HG03095 (cell line): Measurements from ENCODE around the gene ST3GAL4.

ENCODE experiments used
- ATAC-seq: cut with Tn5 transposase; IDR thresholded peaks from one replicate; pipeline ENCODE4 v1.9.1; 2021; ENCODE audit warnings: moderate library complexity; ENCODE audit not compliant: unreplicated experiment

ST3GAL4 gene

DNA sequence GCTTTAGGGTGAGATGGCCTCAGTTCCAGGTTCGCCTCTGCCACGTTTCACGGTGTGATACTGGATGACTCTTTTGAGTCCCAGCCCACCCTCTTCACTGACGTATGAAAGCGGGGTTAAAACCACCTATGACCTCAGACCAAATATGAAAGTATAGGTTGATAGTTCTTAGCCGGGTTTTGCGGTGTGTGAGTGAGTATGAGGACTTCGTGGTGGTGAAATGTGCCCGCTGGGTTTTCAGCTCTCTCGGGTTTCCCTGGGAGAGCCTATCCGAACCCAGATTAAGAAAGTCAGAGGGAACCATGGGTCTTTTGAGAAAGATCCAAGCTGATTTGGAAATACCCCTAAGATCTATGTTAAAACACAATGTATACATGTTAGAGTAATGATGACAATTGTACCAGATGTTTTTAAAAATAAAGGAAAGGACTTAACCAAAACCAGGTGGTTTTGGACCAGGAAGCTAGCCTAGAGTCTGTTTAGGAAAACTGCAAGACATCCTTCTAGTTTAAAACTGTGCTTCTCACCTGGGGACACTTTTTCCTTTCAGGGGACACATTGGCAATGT is 25.8 kb upstream of the ST3GAL4 start:
- ATAC-seq: no peak

DNA sequence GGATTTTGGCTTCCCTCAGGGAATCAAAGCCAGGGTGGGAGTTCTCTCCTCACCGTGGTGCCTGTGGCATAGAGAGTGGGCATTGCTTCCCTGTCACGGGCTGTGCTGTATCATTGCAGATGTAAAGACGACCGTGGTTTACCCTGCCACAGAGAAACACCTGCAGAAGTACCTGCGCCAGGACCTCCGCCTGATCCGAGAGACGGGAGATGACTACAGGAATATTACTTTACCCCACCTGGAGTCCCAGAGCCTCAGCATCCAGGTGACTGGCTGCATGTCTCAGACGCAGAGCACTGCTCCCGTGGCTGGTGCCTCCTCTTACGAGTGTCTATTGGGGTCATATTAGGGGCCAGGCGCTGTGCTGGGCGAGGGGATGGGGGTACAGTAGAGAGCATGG is 24.2 kb upstream of the ST3GAL4 start:
- no peak for ATAC-seq

DNA sequence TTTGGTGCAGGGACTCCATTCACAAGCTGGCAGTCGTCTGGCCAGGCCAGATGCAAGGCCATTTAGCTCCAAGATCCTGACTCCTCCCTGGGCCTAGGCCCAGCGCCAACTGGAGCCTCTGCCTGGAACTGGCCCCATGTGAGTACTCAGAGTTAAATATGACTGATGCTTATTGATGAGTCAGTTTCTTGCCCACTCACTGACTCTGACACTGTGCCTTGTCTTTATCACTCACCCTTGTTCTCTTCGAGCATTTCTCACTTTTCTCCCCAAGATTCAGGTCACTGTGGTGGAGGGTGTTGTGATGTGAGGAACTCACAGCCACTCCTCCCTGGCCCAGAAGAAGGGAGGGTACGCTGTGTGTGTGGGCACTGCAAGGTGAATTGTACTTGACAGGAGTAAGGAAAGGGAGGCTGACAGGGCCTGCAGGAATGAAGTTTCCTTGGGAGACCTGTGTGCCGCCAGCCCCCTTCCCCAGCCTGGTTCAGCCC is 23.2 kb upstream of the ST3GAL4 start:
- no peak for ATAC-seq

DNA sequence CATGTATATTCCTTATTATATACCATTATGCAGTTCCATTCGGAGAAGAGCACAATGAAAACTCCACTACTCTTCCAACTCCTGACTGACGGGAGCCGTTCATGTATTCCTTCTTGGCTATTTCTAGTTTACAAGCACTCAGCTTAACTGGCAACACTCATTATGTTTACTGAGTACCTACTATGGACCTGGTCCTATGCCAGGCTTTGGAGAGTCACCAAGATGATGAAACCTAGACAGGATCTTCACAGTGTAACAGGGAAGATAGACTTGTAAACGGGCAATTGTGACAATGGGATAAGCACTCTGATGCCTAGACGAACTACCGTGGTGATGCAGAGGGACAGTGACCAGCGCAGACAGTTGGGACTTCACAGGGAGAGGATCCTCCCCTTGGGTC is 22.3 kb upstream of the ST3GAL4 start:
- ATAC-seq: no peak

DNA sequence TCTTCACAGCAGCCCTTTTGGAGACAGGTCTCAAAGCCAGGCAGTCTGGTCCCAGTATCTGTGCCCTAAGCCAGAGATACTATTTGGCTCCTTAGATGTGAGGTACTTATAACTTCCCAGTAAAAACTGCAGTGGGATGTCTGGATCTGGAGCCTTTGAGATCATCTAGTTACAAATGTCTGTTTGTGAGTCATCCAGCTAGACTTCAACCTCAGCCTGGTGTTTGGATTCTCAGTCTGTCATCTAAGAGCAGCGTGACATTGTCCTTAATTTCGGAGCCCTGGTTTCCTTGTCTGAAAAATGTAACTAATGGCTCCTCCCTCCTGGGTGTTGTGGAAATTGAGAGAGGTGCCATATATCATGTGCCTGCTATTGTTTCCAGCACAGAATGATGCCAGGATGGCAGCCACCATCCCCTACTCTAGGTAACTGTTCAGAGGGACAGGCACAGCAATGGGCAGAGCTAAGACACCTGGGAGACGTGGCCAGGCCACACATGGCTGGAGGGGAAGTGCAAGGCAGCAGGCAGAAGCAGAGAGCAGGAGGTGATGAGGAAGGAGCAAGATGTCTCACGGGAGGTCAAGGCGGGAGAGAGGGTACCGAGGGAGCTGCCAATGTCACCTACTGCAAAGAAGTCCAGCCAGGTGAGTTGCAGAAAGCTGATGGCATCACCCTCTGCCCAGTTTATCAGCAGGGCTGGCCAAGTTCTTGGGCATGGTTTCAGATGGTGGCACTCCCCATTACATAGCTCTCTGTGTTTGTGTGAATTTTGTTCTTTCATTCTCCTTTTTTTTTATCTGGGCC is 20.6 kb upstream of the ST3GAL4 start:
- ATAC-seq: no peak

DNA sequence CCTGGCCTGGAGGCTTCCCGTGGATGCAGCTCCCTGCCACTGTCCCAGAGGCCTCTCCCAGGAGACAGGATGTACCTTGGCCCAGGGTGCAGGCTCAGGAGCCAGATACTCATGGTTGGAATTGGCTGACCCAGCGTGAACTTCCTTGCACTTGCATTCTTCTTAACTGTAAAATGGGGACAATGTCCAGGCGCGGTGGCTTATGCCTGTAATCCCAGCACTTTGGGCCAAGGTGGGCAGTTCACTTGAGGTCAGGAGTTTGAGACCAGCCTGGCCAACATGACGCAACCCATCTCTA is 20.1 kb upstream of the ST3GAL4 start:
- no peak for ATAC-seq

DNA sequence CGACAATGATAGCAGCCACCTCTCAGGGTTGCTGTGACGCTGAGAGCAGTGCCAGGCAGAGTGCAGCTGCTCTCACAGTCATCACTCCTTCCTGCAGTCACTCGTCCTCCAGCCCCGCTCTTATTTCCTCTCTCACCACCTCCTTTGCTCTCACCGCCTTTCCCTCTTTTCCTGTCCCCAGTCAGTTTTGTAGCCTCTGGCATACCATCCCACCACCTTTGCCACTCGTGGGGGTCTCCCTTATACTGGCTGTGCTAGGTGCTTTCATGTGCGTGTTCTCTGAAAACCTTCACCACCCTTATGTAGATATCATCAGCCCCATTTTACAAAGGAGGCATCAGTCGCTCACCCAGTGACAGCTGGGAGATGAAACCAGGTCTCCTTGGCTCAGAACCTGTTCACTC is 19.3 kb upstream of the ST3GAL4 start:
- ATAC-seq: no peak

DNA sequence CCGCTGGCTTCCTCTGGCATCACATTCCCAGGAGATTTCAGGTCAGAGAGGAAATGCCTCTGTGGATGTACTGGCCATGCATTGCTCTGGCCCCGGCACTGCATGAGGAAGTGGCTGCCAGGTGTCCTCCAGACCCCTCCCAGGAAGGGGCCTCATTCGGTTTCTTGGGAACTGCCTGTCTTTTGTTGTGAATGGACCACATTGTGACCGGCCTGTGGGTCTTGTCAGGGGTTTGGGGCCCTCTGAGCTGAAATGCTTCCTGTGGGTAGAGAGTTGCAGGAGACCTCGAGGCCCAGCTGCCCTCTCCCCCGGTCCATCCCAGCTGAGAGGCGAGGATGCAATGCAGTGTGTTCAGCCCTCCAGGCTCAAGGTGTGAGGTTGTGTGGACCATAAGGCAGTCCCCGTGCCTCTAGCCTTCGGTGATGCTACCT is 18.8 kb upstream of the ST3GAL4 start:
- no peak for ATAC-seq

DNA sequence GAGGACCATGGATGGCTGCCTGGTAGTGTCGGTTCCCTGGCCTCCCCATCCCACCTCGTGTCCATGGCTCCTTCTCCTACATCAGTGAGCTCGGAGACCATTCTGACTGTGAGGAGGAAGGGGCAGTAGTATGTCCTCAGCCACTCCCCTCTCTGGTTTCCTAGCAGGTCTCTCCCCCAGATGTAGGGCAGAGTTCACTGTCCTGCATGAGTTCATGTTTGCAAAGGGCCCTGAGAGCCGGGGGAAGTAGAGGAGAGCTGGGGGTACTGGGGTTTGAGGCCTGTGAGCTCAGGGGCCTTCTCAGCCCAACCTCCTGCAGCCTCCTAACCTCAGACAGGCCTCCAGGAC is 18.4 kb upstream of the ST3GAL4 start:
- no peak for ATAC-seq

DNA sequence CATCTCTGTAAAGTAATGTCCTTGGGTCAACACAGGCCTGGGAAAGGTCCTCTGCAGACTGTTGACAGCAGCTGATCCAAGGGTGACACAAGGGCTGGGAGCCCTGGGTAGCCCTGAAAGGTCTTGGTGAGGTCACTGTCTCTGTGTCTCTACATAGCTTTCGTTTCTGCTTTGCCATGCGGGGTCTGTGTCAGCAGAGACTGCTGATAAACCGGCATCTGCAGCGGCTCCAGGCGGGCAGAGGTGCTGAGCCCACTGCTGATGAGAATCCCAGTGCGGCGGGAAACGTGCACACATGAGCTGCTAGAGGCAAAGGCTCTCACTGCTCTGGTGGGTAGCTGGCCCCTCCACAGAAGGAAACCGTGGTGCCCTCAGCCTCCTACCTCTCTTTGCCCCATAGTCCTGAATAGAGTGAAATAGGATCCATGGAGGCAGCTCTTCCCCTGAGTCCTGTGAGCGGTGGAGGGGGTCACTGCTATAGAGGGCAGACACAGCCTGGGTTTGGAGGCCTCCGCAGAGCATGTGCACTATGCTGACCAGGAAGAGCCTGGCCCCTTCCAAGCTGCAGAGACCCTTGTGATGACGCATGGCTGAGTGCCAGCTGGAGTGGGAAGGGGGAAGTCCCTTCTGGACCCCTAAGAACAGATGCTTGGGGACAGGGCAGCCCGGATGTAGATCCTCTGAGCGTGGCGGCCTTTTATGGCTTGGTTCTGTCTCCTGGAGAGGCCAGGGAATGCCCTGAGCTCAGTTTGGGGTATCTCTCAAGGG is 17.8 kb upstream of the ST3GAL4 start:
- no peak for ATAC-seq

DNA sequence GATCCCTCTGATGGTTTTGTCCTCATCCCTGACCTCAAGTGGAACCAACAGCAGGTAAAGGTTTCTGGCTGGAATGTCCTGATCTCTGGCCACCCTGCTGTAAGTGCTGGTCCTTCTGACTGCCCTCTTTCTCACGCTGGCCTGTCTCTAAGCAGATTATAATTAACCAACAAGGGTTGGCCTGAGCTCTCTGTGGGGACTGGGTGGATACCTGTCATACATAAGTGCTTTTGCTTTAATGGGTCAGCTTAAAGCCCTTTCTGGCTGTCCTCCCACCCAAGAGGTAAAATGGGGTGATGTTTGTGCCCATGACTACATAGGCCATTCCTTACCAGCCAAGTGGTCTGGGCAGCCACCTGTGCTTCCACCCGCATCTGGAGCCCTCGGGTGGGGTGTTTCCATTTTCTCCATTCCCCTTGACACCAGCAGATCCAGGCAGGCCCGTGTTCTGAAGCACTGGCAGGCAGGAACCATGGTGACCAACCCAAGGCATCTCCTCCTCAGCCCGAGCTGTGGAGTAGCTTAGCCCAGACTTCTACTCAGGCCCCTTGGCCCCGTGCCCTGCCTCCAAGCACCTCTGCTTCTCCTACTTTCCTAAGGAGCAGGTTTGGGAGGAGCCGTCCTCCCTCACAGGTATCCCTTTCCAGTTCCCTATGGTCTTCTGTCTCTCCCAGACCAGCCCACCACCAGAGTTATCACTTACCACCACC is 17.0 kb upstream of the ST3GAL4 start:
- no peak for ATAC-seq

DNA sequence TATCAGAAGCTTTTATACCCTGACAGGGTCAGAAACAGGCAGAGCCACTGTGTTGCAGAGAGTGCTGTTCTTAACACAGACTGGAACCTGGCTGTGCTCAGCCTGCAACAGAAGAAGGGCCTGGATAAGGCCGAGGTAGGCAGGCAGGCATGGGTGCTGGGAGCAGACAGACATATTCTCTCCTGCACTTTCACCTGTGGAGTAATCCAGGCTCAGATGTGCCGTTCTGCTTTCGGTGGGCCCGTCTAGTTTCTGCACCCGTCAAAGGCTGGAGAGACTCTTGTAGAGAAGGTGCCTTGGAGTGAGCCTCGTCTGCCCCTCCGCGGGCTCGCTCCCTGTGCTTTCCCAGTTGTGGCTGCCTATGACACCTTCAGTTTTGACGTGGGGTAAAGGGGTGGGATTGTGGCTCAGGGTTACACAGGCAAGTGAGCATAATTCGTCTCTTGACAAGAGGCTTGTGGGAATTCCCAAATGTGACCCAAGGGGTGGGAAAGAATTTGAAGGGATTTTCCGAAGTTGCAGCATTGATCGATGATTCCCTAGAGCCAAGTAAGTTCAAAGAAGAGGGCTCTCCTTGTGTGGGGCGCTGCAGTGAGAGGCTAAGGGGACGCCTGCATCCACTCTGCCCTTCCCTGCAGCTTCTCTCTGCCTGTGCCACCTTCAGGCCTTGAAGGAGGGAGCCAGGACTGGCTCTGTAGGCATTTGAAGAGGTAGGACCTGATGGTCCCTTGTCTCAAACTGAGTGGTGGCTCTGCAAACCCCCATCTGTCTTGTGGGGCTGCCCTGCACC is 16.2 kb upstream of the ST3GAL4 start:
- ATAC-seq: no peak

DNA sequence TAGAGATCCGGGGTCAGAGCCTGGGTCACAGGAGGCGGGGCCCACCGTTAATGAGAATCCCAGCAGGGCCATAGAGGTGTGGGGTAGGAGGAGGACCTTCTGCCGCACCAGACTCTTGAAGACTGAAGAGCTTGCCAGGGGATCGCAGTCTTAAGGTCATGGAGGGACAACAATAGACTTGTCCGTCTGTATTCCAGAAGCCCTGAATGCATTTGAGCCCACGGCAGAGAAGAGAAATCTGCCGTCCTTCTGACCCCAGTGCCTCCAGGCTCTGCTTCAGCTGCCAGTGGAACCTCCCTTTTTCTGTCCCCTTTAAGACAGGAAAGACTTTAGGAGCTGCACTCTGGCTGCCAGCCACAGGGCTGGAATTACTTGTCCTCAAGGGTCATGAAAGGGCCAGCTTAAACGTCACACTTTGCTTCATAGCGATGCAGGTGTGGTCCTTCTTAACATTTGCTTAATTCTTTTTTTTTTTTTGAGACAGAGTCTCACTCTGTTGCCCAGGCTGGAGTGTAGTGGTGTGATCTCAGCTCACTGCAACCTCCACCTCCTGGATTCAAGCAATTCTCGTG is 15.5 kb upstream of the ST3GAL4 start:
- no peak for ATAC-seq

DNA sequence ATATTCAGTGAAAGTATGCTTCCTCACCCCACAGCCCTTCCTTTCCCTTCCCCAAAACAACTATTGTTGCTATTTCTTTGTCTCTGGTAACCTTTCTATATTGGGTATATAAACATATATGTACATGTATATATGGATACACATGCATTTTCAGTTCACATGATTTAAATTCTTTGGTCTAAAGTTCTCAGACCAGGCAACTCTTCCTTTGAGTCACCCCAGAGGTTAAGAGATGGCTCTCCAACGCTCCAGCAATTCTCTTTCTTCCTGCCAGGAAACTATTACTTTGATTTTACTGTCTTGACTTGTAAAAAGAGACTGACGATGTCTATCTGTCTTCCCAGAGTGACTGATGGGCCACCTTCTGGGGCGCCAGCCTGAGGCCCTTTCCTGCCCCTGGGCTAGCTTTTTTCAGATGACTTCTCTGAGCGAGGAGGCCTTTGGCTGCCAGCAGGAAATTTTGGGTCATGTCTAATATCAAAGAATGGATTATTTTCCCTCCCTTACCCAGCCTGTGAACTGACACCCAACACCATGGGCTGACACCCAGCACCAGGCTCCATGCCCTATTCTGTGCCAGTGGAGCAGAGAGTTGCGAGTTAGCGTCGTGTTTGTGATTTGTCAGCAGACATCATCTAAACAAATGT is 14.4 kb upstream of the ST3GAL4 start:
- no peak for ATAC-seq

DNA sequence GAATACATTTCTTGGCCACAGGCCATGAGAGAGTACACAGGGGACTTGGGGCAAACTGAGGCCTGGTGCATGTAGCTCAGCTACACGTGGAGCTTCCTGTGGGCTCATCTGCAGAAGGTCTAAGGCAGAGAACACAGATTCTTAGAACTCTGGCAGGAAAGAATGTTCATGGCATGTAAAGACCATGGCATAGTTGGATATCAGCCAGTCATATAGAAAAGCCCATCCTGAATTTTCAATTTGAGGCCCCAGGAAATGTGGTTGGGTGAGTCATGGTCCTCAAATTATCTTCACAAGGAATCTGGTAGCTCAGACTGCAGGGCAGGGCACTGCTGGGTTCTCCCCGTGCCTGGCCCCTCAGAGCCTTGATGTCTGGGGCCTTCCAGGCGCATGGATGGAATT is 13.7 kb upstream of the ST3GAL4 start:
- ATAC-seq: no peak

DNA sequence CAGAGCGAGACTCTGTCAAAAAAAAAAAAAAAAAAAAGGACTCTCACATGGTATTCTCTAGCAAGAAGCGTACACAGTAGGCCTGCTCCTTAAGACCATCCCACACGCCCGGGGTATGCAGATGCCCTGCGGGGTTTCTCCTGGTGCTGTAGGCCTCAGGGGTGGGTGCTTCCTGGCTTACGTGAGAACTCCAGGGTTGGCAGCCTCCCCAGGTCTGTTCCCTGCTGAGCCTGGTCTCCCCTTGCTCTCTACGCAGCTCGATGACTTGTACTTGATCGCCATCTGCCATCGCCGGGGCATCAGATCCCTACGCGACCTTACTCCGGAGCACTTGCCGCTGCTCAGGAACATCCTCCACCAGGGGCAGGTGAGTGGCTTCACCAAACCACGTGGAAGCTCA is 12.4 kb upstream of the ST3GAL4 start:
- ATAC-seq: no peak

DNA sequence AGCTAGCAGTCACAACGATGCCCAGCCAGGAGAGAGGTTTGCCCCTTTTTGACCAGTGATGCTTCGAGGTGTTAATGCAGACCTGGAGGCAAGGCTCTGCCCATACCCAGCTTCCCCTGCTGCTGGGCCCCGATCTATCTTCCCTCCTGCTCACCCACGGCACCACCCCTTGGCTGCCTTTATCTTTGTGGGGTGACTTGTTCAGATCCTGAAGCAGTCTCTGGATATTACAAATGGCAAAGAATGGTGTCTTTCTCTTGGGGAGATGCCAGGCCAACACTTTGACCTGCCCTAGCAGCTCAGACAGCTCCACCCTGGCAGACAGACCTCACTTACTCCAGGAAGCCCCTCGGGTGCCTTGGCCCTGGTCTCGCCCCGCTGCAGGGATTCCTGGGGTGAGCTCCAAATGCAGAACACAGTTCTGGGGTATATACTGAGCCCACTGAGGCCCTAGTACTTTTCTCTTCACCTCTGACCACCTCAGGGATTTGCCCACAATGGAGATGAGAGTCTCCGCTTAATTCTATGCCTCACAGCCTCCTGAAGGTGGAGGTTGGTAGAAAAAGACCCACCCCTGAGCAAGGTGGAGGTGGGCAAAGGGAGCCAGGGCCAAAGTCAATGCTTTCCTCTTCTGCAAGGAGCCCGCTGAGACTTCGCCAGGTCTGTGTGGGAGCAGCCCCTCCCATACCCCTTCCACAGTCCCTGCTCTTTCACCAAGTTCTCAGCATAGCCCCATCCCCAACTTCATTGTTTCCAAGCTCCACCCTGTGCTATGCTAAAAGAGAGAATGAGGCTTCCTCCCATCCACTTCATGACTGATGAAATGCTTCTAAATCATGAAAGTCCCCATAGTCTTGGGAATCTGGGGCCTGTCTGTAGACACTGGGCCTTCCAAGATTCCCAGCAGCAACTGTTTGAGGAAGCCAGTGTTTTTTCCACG is 11.1 kb upstream of the ST3GAL4 start:
- no peak for ATAC-seq

DNA sequence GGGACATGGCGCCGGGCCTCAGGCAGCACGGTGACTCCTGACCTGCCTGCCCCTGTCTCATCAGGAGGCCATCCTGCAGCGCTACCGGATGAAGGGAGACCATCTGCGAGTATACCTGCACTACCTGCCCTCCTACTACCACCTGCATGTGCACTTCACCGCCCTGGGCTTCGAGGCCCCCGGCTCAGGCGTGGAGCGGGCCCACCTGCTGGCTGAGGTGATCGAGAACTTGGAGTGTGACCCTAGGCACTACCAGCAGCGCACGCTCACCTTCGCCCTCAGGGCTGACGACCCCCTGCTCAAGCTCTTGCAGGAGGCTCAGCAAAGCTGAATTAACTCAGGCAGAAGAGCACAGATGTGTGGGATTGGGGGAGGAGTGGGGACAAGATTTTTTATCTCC is 10.2 kb upstream of the ST3GAL4 start:
- no peak for ATAC-seq
